ENCODE data around the gene CHRM1. TPM values are rescaled to one million over a fixed set of nuclear protein-coding genes. Genes with fewer than 3 reads are reported as not detected.

CHRM1 gene
- total RNA-seq, 1 experiment from 2014 or later = 0.10 TPM

GRCh38 chr11:62896049-62896448, 25.1 kb downstream of the CHRM1 start:
- BruUV-seq (replicated peaks) = no TSS peak
- Histone ChIP-seq H3K4me1 (ENCODE audit: control insufficient read depth in 1 of 2, insufficient read depth in 2 of 2, low read length in 2 of 2) (no peaks in the 10 kb centered on the region), H3K27ac (ENCODE audit: low read depth, low read length) (no peak overlapping the region), H3K9me3 (ENCODE audit: control insufficient read depth in 1 of 2, insufficient read depth in 1 of 2, low read depth in 1 of 2, low read length in 2 of 2) (no peaks in the 10 kb centered on the region), H3K9me2 (ENCODE audit: insufficient read depth) (no peaks in the 10 kb centered on the region), H3K36me3 (ENCODE audit: control insufficient read depth in 1 of 2, insufficient read depth in 2 of 2, low read length in 2 of 2) (no peaks in the 10 kb centered on the region), H3K4me2 (ENCODE audit: low read length) (no peak overlapping the region), H2AFZ (ENCODE audit: low read depth, low read length, poor library complexity, severe bottlenecking) (no peak overlapping the region), H3K9ac (ENCODE audit: low read length) (no peak overlapping the region), H3K4me3 (replicated peaks in 1 of 2; ENCODE audit: low read depth in 1 of 2, low read length in 2 of 2) (no peak overlapping the region), H4K20me1 (ENCODE audit: insufficient read depth) (no peaks in the 10 kb centered on the region), H3K79me2 (ENCODE audit: insufficient read depth, low read length) (no peaks in the 10 kb centered on the region), H3K27me3 (ENCODE audit: insufficient read depth, low read length) (no peaks in the 10 kb centered on the region)
- no peak for ATAC-seq
- POLR2A ChIA-PET = no interaction called here
- RAD21 ChIA-PET (ENCODE audit: low non-redundant PET in 1 of 2, low total read pairs in 2 of 2, uncharacterized antibody in 2 of 2, unreplicated experiment in 2 of 2) = no interaction called here
- intact Hi-C loops (cut with micrococcal nuclease) = no loop called here
- DNase-seq (ENCODE audit: low read depth, low spot score) = no peak
- TF ChIP-seq SIN3A (IDR thresholded peaks at IDR 0.05; ENCODE audit: low read depth) (no peak), MAX (IDR thresholded peaks at IDR 0.05) (no peak), CBX3 (IDR thresholded peaks at IDR 0.05; ENCODE audit: low read depth) (no peak), CTCF (IDR thresholded peaks at IDR 0.05 in 2 of 3, conservative IDR thresholded peaks at IDR 0.05 in 1 of 3; ENCODE audit: borderline replicate concordance in 1 of 3, insufficient read depth in 1 of 3, low read depth in 2 of 3, low read length in 2 of 3) (no peak), EGR1 (IDR thresholded peaks at IDR 0.05; ENCODE audit: low read depth) (no peak), EZH2 (IDR thresholded peaks at IDR 0.05) (no peak), ZNF274 (IDR thresholded peaks at IDR 0.05; ENCODE audit: low read depth, low read length) (no peak), REST (IDR thresholded peaks at IDR 0.05; ENCODE audit: low read depth) (no peak), FOSL1 (IDR thresholded peaks at IDR 0.05; ENCODE audit: low read depth) (no peak), ZBTB33 (IDR thresholded peaks at IDR 0.05; ENCODE audit: extremely low read depth, insufficient replicate concordance, low read length) (no peak), ELF1 (IDR thresholded peaks at IDR 0.05; ENCODE audit: borderline replicate concordance, low read depth) (no peak)
- CTCF ChIA-PET = no interaction called here
